ENCODE results near the gene SORCS1. TPM values are rescaled to one million over a fixed set of nuclear protein-coding genes. Genes with fewer than 3 reads are reported as not detected.

The SORCS1 gene
- total RNA-seq, 1 experiment from 2014 or later = not detected

DNA sequence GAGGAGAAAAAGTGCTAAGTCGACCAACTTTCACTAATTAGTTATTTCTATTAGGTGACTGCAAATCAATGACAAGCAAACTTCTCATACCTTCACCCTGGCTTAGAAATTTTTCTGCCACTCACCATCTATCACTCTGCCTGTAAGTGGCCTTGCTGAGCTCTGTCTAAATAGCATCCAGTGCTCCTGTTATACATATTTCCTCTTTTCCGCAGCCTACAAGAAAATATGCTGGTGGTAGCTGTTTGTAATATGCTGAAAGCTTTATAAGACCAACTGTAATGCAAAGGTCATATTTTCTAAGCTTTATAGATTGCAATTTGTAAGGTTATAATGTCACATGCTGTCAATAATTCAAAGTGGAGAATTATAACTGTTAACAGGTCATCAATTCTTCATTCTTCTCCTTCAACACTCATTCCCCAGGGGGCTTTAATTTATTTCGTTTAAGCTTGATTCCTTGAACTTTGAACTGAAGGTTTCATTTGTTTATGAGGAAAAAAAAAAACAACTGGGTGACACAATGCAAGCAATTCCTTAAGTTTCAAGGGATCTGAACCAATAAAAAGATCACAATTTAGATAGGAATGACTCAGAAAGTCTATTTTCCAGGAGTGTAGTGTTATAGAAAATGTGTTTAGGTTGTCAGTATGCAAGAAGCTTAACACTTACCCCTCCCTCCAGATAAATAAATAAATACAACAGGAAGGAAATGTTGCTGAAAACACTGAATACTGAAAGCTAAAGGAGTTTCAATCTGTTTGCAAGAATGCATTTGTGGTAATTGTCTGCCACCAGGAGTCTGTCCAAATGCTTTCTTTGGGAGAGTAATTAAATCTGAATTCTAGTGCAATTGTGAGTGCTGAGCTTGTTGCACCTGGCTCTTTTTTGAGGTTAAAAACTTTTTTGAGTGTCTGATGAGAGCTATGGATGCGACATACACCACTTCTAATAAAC, 183.7 kb downstream of the SORCS1 start:
- Histone ChIP-seq H2AFZ (no peak overlapping the region), H3K27me3 (ENCODE audit: insufficient read depth, low read depth) (no peaks in the 10 kb centered on the region), H3K4me2 (no peak overlapping the region), H3F3A (ENCODE audit: insufficient read depth, low read depth) (no peaks in the 10 kb centered on the region), H3K4me3 (no peak overlapping the region), H3K9me3 (ENCODE audit: insufficient read depth, low read depth) (no peaks in the 10 kb centered on the region), H4K20me1 (ENCODE audit: insufficient read depth) (no peaks in the 10 kb centered on the region), H3K4me1 (replicated peaks; ENCODE audit: insufficient read depth) (no peaks in the 10 kb centered on the region), H3K79me2 (ENCODE audit: low read depth) (no peaks in the 10 kb centered on the region), H3K36me3 (ENCODE audit: low read depth) (no peaks in the 10 kb centered on the region), H3K27ac (no peak overlapping the region), H3K9me2 (ENCODE audit: insufficient read depth) (no peaks in the 10 kb centered on the region)
- DNase-seq = no peak
- ChIA-PET POLR2A (ENCODE audit: unreplicated experiment) (no interaction called here), CTCF (no interaction called here)
- intact Hi-C loops (cut with micrococcal nuclease; ENCODE audit: unreplicated experiment) = no loop called here
- no peak for TF ChIP-seq EZH2 (IDR thresholded peaks at IDR 0.05; ENCODE audit: low read depth)
- BruUV-seq (replicated peaks) = no TSS peak

DNA sequence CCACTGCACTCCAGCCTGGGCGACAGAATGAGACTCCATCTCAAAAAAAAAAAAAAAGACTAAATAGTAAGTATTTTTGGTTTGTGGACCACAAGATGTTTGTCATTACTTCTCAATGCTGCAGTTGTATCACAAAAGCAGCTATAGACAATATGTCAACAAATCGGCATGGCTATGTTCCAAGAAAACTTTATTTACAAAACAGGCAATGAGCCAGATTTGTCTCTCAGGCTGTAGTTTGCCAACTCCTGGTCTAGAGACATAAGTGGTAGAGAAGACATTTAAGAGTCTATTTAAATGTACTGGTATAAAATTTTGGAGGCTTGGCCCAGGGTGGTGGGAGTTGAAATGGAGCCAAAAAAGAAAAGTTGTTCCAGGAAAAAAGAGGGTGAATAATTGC, 185.8 kb downstream of the SORCS1 start:
- H3K27me3 ChIP-seq (ENCODE audit: insufficient read depth, low read depth) = no peaks in the 10 kb centered on the region
- H3K36me3 ChIP-seq (ENCODE audit: low read depth) = no peaks in the 10 kb centered on the region
- ChIA-PET POLR2A (ENCODE audit: unreplicated experiment) (no interaction called here), CTCF (no interaction called here)
- H3K9me3 ChIP-seq (ENCODE audit: insufficient read depth, low read depth) = no peaks in the 10 kb centered on the region
- no peak overlapping the region for H2AFZ ChIP-seq
- H3K4me3 ChIP-seq = no peak overlapping the region
- H3K4me1 ChIP-seq (replicated peaks; ENCODE audit: insufficient read depth) = no peaks in the 10 kb centered on the region
- H3K79me2 ChIP-seq (ENCODE audit: low read depth) = no peaks in the 10 kb centered on the region
- H3F3A ChIP-seq (ENCODE audit: insufficient read depth, low read depth) = no peaks in the 10 kb centered on the region
- no TSS peak for BruUV-seq (replicated peaks)
- H3K4me2 ChIP-seq = no peak overlapping the region
- no peaks in the 10 kb centered on the region for H3K9me2 ChIP-seq (ENCODE audit: insufficient read depth)
- TF ChIP-seq EZH2 (IDR thresholded peaks at IDR 0.05; ENCODE audit: low read depth) (no peak), CTCF (conservative IDR thresholded peaks at IDR 0.05) (no peak)
- no peaks in the 10 kb centered on the region for H4K20me1 ChIP-seq (ENCODE audit: insufficient read depth)
- intact Hi-C loops (cut with micrococcal nuclease; ENCODE audit: unreplicated experiment) = no loop called here
- no peak overlapping the region for H3K27ac ChIP-seq
- DNase-seq = no peak

DNA sequence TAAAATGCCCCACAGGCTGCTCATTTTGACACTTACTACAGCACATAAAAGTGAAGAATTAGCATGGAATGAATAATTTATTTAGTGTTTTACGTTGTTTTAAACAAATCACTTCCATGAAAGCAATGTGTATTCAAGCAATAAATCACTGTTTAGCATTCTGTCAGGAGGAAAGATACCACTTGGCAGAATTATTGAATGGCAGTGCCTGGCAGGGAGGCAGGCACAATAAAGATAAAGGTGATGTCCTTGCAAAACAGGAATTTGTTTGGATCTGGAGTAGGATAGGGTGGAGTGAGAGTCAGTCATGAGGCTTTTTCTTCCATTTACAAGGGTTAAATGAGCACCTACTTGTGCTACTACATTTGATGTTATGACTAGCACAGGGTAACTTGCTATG, 190.8 kb downstream of the SORCS1 start:
- no peaks in the 10 kb centered on the region for H3K9me2 ChIP-seq (ENCODE audit: insufficient read depth)
- no peak for DNase-seq
- intact Hi-C loops (cut with micrococcal nuclease; ENCODE audit: unreplicated experiment) = no loop called here
- no peaks in the 10 kb centered on the region for H3K4me1 ChIP-seq (replicated peaks; ENCODE audit: insufficient read depth)
- no peaks in the 10 kb centered on the region for H3F3A ChIP-seq (ENCODE audit: insufficient read depth, low read depth)
- no peak overlapping the region for H2AFZ ChIP-seq
- H3K27ac ChIP-seq = no peak overlapping the region
- no peak for TF ChIP-seq CTCF (conservative IDR thresholded peaks at IDR 0.05)
- TF ChIP-seq EZH2 (IDR thresholded peaks at IDR 0.05; ENCODE audit: low read depth) = no peak
- H3K4me3 ChIP-seq = no peak overlapping the region
- BruUV-seq (replicated peaks) = no TSS peak
- ChIA-PET POLR2A (ENCODE audit: unreplicated experiment) (no interaction called here), CTCF (no interaction called here)
- no peaks in the 10 kb centered on the region for H3K9me3 ChIP-seq (ENCODE audit: insufficient read depth, low read depth)
- no peaks in the 10 kb centered on the region for H3K36me3 ChIP-seq (ENCODE audit: low read depth)
- H4K20me1 ChIP-seq (ENCODE audit: insufficient read depth) = no peaks in the 10 kb centered on the region
- H3K27me3 ChIP-seq (ENCODE audit: insufficient read depth, low read depth) = no peaks in the 10 kb centered on the region
- H3K79me2 ChIP-seq (ENCODE audit: low read depth) = no peaks in the 10 kb centered on the region
- H3K4me2 ChIP-seq = no peak overlapping the region

All from PC-9 (cell line).